K562 (cell line): ENCODE data around the gene RDH16. TPM values are rescaled to one million over a fixed set of nuclear protein-coding genes. Genes with fewer than 3 reads are reported as not detected.

Experiments used
- ATAC-seq: fragments of 200-7000 bp; cut with Tn5 transposase; 3 replicates; pipeline ENCODE4 v1.9.1; 2020; ENCODE audit warnings: moderate library complexity
- BruUV-seq: library from RNA; stranded (reverse); fragments of 400-500 nt; replicated peaks from 2 replicates; lab custom pipeline; 2021; lab: Mats Ljungman, UMichigan
- CTCF ChIA-PET: fragments of 300-600 bp; formaldehyde crosslinking; extraction: SDS; loops from one replicate; lab custom pipeline; 2021; ENCODE audit warnings: low intra/inter-chr PET ratio; lab: Yijun Ruan, JAX
- POLR2A ChIA-PET: fragments of 300-600, 350-650 bp; sonication (Branson Sonifier 250); formaldehyde crosslinking; extraction: SDS; loops from one replicate; lab custom pipeline; 2021; ENCODE audit warnings: antibody characterized with exemption, inconsistent platforms; lab: Yijun Ruan, JAX
- DNase-seq, 4 experiments: peaks; one replicate each; pipeline versions ENCODE4 v3.0.0 to v3.0.0-alpha.2; 2011 to 2018; ENCODE audit warnings: low spot score in 3 of 4, mixed read lengths in 3 of 4; ENCODE audit errors: extremely low read depth in 1 of 4
- FAIRE-seq: peaks from 2 replicates; lab custom pipeline; 2011; peaks lifted over from hg19 to GRCh38; lab: Jason Lieb, UNC
- H2AFZ ChIP-seq: 2 replicates; pipeline ENCODE4 v1.6.0; 2011; ENCODE audit warnings: low read depth, low read length, control low read depth, inconsistent platforms
- H3K27ac ChIP-seq: fragments of 200-600 bp; 3 replicates; pipeline ENCODE4 v1.8.0; 2011; ENCODE audit warnings: low read depth, mild to moderate bottlenecking, control low read depth, inconsistent platforms, low read length, moderate library complexity, mixed read lengths; ENCODE audit errors: extremely low read depth
- H3K27me3 ChIP-seq, 2 experiments: fragments of 300-600 bp in 1 of 2; 2 replicates in 1 of 2; 3 replicates in 1 of 2; pipeline versions ENCODE4 v1.6.0 to v1.8.0; 2011; ENCODE audit warnings: inconsistent platforms in 2 of 2, low read length in 2 of 2, mild to moderate bottlenecking in 1 of 2, mixed read lengths in 1 of 2, moderate library complexity in 1 of 2; ENCODE audit not compliant: control insufficient read depth in 2 of 2, insufficient read depth in 2 of 2
- H3K36me3 ChIP-seq: fragments of 300-600 bp; 3 replicates; pipeline ENCODE4 v1.8.0; 2011; ENCODE audit warnings: mild to moderate bottlenecking, low read length, inconsistent platforms; ENCODE audit not compliant: control insufficient read depth, insufficient read depth
- H3K4me1 ChIP-seq, 2 experiments: fragments of 200-600 bp in 1 of 2; replicated peaks in 1 of 2; 2 replicates in 1 of 2; 3 replicates in 1 of 2; pipeline versions ENCODE4 v1.5.1 to v1.8.0; 2011; ENCODE audit warnings: inconsistent platforms in 2 of 2, low read length in 2 of 2, mild to moderate bottlenecking in 1 of 2, mixed read lengths in 1 of 2, moderate library complexity in 1 of 2; ENCODE audit not compliant: control insufficient read depth in 2 of 2, insufficient read depth in 2 of 2
- H3K4me2 ChIP-seq: 2 replicates; pipeline ENCODE4 v1.6.1; 2011; ENCODE audit warnings: low read length, control low read depth, inconsistent platforms, mixed read lengths; ENCODE audit not compliant: insufficient read depth
- H3K4me3 ChIP-seq: fragments of 200-600 bp; sonication (generic), shearing (Covaris generic); 2 replicates; pipeline ENCODE4 v1.5.1; 2016; ENCODE audit warnings: control low read depth, inconsistent platforms
- H3K79me2 ChIP-seq: fragments of 200-600 bp; 3 replicates; pipeline ENCODE4 v1.8.0; 2011; ENCODE audit warnings: low read length, inconsistent platforms; ENCODE audit not compliant: control insufficient read depth, insufficient read depth
- H3K9ac ChIP-seq, 2 experiments: 2 replicates each; pipeline versions ENCODE4 v1.6.0 to v1.6.1; 2011; ENCODE audit warnings: low read depth in 2 of 2, low read length in 2 of 2, control low read depth in 1 of 2, inconsistent platforms in 1 of 2, mild to moderate bottlenecking in 1 of 2, mixed read lengths in 1 of 2; ENCODE audit not compliant: insufficient read depth in 1 of 2
- H3K9me1 ChIP-seq: one replicate; pipeline ENCODE4 v1.6.0; 2011; ENCODE audit warnings: inconsistent platforms, mild to moderate bottlenecking, low read length, moderate library complexity; ENCODE audit not compliant: control insufficient read depth, insufficient read depth
- H3K9me3 ChIP-seq: replicated peaks from 2 replicates; pipeline ENCODE4 v1.5.1; 2011; ENCODE audit warnings: low read depth, low read length, inconsistent platforms; ENCODE audit not compliant: control insufficient read depth, insufficient read depth
- H4K20me1 ChIP-seq: replicated peaks from 2 replicates; pipeline ENCODE4 v1.6.1; 2011; ENCODE audit warnings: low read length, inconsistent platforms, mixed read lengths; ENCODE audit not compliant: control insufficient read depth, insufficient read depth
- EZH2 ChIP-seq: IDR thresholded peaks from 2 replicates; pipeline ENCODE4 v1.6.1; 2012; ENCODE audit warnings: low read depth, mild to moderate bottlenecking, inconsistent platforms, low read length, borderline replicate concordance
- HNRNPH1 ChIP-seq: fragments of 200-400 bp; formaldehyde crosslinking; optimal IDR thresholded peaks from 2 replicates; pipeline ENCODE3; 2017; ENCODE audit warnings: low read depth, mild to moderate bottlenecking, low read length, moderate library complexity
- PCBP2 ChIP-seq: fragments of 200-400 bp; formaldehyde crosslinking; IDR thresholded peaks from 2 replicates; pipeline ENCODE4 v1.6.1; 2018; ENCODE audit warnings: low read length, low read depth, mild to moderate bottlenecking, moderate library complexity; ENCODE audit not compliant: poor library complexity, severe bottlenecking
- PHB2 ChIP-seq: fragments of 450-650 bp; IDR thresholded peaks from 2 replicates; pipeline ENCODE4 v1.6.1; 2017; ENCODE audit warnings: low read depth
- RBFOX2 ChIP-seq: fragments of 200-400 bp; formaldehyde crosslinking; IDR thresholded peaks from 2 replicates; pipeline ENCODE4 v1.6.1; 2017; ENCODE audit warnings: low read depth, mild to moderate bottlenecking, low read length, moderate library complexity
- SMAD4 ChIP-seq: fragments of 250-450 bp; sonication (Bioruptor Pico); conservative IDR thresholded peaks from 2 replicates; pipeline ENCODE4 v1.8.0; 2021; ENCODE audit warnings: inconsistent platforms, mild to moderate bottlenecking, moderate library complexity
- U2AF2 ChIP-seq: fragments of 200-400 bp; formaldehyde crosslinking; optimal IDR thresholded peaks from 2 replicates; pipeline ENCODE3; 2017; ENCODE audit warnings: low read depth, mild to moderate bottlenecking, low read length
- ZNF121 ChIP-seq: sonication (generic); formaldehyde crosslinking; conservative IDR thresholded peaks from 2 replicates; pipeline ENCODE4 v1.8.0; 2022; ENCODE audit warnings: missing genetic modification reagents
- WGBS: fragments of 100-300 bp; shearing (Covaris generic); methylation state at CpG from one replicate; pipeline ENCODE4 v1.1.6; 2016; ENCODE audit warnings: low coverage, mixed read lengths; ENCODE audit not compliant: insufficient coverage; ENCODE audit errors: missing lambda C conversion rate; 5-methylcytosine and 5-hydroxymethylcytosine counted together
- in situ Hi-C: fragments of 300-500 bp; cut with MboI; formaldehyde crosslinking; loops from 4 replicates; pipeline ENCODE4 v1.15.0; 2018; ENCODE audit warnings: inconsistent platforms, mixed read lengths
- intact Hi-C: fragments of 100-400 bp; cut with micrococcal nuclease; formaldehyde crosslinking; loops from 2 replicates; pipeline ENCODE4 v1.14.2; 2022
- polyA plus RNA-seq, 8 experiments: library from polyadenylated mRNA; depleted of rRNA in 4 of 8; stranded (reverse) in 5 of 8; unstranded in 3 of 8; fragments of >200 nt; fragmentation: Nextera tagmentation in 2 of 8; fragmentation: Illumina TruSeq in 1 of 8; extraction: Ambion mirVana in 2 of 8; extraction: Trizol in 1 of 8; gene quantifications; 2 replicates each; pipeline versions ENCODE4 v1.2.1 to v1.2.3, GENCODE V29; 2011 to 2014; ENCODE audit warnings: inconsistent platforms in 1 of 8, missing spikeins in 1 of 8
- total RNA-seq, 7 experiments: library from RNA; depleted of rRNA in 6 of 7; stranded (reverse); fragments of >200 nt in 6 of 7; fragmentation: Illumina TruSeq in 2 of 7; extraction: Trizol in 2 of 7; gene quantifications; 2 replicates each; pipeline versions ENCODE4 v1.2.1 to v1.2.3, GENCODE V29; 2011 to 2021; ENCODE audit warnings: low replicate concordance in 1 of 7

RDH16 gene
- total and polyA plus RNA-seq, 9 of the 15 experiments (the other 6 are each of a cell fraction or from before 2014, with no cell fraction given), result 0.11 to 0.52 (median 0.22) TPM; not detected in 1

DNA sequence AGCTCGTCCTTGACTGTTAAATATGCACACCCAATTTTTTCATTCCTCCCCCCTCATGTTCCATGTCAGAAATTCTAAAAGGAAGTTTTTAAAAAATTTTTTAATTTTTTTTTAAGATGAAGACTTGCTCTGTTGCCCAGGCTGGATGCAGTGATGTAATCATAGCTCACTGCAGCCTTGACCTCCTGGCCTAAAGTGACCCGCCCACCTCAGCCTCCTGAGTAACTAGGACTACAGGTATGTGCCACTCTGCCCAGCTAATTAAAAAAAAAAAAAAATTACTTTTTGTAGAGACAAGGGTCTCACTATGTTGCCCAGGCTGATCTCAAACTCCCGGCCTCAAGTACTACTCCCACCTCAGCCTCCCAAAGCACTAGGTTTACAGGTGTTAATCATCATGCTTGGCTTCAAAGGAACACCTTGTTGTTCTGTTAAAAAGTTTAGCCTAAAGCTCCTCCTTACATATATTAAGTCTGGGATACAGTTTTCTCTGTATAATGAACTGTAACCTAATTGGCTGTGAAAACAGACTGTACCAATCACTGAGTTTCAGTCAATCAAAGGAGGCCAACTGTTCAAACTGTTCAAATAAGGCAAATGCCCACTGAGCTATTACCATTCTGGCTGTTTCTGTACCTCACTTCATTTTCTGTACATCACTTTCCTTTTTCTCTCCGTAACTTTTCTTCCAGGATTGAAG, 41.0 kb downstream of the RDH16 start:
- H3K27ac ChIP-seq, result no peak overlapping the region
- ChIA-PET CTCF (no interaction called here), POLR2A (interaction anchor here (0.7 to 1.5 kb wide), 3 partner anchors 12 to 364 kb away, joined by 3 to 4 read pairs (median 3); no protein-coding TSS in a partner anchor)
- H3K27me3 ChIP-seq, result no peaks in the 10 kb centered on the region
- H2AFZ ChIP-seq, result no peak overlapping the region
- H3K36me3 ChIP-seq, result no peaks in the 10 kb centered on the region
- no TSS peak for BruUV-seq
- no peak overlapping the region for H3K4me3 ChIP-seq
- intact Hi-C loops (no loop called here), in situ Hi-C loops (no loop called here)
- DNase-seq (no peak), ATAC-seq (no peak), FAIRE-seq (no peak)
- 0 out of 2 replicates have a peak, but pooled peaks cover 1% of the 10 kb centered on the region for H3K9me3 ChIP-seq
- no peaks in the 10 kb centered on the region for H3K9me1 ChIP-seq
- H3K9ac ChIP-seq, result no peak overlapping the region
- H3K79me2 ChIP-seq, result no peaks in the 10 kb centered on the region
- H4K20me1 ChIP-seq, result no peaks in the 10 kb centered on the region
- WGBS, result 6% methylated on average over 4 of the region's 4 CpGs
- H3K4me1 ChIP-seq, result no peaks in the 10 kb centered on the region
- H3K4me2 ChIP-seq, result no peak overlapping the region
- TF ChIP-seq ZNF121 (CRISPR knock-in tag), result peak; percentile 60
- no peak for TF ChIP-seq RBFOX2

DNA sequence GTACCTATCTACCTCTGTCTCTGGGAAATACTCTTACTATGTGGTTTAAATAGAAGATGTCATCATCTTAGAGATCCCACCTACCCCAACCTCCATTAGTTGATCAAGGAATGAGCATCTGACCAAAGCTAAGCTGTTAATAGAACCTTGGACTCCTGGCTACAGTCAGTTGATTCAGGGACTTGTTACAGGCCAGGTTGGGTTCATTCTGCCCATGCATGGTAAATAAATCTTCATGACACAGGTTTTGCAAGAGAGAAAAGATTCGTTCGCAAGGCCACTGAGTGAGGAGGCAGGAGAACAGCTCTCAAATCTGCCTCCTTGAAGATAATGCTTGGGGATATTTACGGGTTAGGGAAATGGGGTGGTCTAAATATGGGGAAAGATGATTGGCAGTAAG, 42.7 kb downstream of the RDH16 start:
- POLR2A ChIA-PET, result interaction anchor here (1.2 kb wide), 1 partner anchor 16 kb away, joined by 3 read pairs; no protein-coding TSS in a partner anchor
- TF ChIP-seq U2AF2 (no peak), HNRNPH1 (no peak), SMAD4 (no peak), PCBP2 (no peak), PHB2 (no peak), EZH2 (no peak)

More for the DNA sequence above, 42.7 kb downstream of the RDH16 start:
- Histone ChIP-seq H3K9ac (no peak overlapping the region), H3K9me3 (no peaks in the 10 kb centered on the region; the same call in 1 of the 2 replicates), H2AFZ (peak overlapping the region; percentile 19; the same call in 1 of the 2 replicates), H3K36me3 (no peaks in the 10 kb centered on the region), H3K9me1 (no peaks in the 10 kb centered on the region), H3K79me2 (no peaks in the 10 kb centered on the region), H4K20me1 (no peaks in the 10 kb centered on the region), H3K27me3 (no peaks in the 10 kb centered on the region), H3K4me3 (no peak overlapping the region), H3K27ac (no peak overlapping the region), H3K4me1 (no peaks in the 10 kb centered on the region), H3K4me2 (no peak overlapping the region)
- no TSS peak for BruUV-seq
- ATAC-seq (no peak), FAIRE-seq (no peak), DNase-seq (no peak)
- in situ Hi-C loops, result no loop called here
- CTCF ChIA-PET, result no interaction called here
- 23% methylated on average over 3 of the region's 3 CpGs for WGBS
- intact Hi-C loops, result no loop called here
